Iris pigment epithelial cell (primary cell): ENCODE results near the gene PRKCH.
A peak's percentile ranks its signal among the peaks of the same experiment; 100 is the strongest.

Experiments used
- DNase-seq: peaks from one replicate; pipeline ENCODE4 v3.0.0-alpha.2; 2011; ENCODE audit warnings: low read depth

Gene PRKCH

DNA sequence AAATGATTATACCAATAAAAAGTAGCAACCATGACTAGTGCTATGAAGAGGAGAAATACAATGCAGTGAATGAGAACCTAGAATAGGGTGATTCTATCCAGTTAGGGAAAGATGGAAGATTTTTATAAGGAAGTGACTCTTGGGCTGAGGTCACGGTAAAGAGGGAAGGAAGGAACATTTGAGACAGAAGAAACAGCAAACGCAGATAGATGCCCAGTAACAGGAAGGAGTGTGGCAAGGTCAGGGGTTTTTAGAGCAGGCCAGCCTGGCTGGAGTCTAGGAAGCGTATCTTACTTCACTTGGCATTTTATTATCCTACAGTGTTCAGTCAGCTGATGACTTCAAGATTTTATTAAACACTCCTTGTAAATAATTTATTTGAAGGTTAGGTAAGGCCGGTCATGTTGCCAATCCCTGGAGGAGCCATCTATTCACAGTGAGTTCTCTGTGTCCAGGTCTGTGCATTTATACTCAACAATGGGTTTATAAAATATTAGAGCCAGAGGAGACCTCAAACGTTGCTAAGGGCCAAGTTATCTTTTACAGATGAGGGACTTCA lies 170.6 kb downstream of the PRKCH start:
- DNase-seq = no peak

DNA sequence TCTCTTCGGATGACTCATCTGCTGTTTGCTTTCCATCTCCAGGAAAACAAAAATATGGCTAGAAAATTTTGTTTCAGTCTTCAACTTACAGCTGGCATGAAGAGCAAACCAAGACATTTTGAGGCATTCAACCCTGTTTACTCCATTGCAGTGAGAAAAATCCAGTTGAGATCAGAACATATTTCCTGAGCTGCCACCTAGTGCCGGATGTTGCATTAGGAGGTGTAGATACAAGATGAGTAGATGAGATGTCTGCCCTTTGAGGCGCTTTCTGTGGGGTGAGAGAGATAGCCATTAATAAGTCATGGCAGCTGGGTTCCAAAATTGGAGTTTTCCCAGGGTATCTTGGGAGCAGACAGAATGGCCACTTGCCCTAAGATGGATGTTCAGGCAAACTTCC lies 171.1 kb downstream of the PRKCH start:
- no peak for DNase-seq

DNA sequence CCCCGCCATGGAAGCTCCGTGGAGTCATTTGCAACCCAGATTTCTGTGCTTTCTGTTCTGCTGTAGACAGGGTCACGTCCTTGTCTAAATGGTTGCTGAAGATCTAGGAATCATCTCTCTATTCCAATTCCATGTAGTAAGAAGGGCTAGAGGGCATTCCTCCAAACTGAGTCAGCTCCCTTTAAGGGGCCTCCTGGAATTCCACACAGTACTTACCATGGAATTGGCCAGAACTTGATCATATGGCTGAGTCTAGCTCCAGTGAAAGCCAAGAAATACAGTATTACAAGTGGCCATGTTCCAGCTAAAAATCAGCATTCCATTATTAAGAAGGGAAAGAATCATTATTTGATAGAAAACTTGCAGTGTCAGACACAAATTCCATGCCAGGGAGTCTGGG lies 171.9 kb downstream of the PRKCH start:
- DNase-seq = peak; percentile 81

DNA sequence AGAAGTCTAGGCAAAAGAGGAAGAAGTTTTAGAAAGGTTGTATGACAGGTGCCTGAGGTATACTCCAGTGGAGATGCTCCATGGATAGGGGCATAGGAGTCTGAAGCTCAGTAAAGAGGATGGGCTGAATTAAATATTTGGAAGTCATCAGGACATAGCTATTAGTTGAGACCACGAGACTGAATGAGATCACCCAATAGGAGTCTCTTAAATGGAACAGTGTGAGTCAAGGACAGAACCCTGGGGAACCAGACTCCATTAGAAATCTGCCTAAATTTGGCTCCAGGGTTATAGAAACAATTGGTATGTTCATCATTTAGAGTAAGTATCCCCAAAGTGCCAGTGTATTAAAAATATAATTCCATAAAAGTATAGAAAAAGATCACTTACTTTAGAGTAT lies 172.6 kb downstream of the PRKCH start:
- no peak for DNase-seq

DNA sequence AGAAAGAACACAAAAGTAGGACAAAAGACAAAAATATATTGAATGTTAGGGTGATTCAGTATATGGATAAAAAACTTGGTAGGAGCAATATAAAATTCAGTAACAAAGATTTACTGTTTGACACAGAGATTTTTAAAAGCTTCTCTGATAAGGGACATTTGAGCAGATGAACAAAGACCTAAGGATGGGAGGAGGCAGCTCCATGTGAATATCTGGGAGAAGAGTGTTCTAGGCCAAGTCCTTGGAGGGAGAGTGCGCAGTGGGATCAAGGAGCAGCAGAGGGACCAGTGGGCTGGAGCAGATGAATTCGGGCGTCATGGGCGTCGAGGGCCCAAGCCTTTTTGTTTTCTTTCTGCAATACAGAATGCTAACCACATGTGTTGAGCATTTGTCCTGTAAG lies 174.4 kb downstream of the PRKCH start:
- no peak for DNase-seq

DNA sequence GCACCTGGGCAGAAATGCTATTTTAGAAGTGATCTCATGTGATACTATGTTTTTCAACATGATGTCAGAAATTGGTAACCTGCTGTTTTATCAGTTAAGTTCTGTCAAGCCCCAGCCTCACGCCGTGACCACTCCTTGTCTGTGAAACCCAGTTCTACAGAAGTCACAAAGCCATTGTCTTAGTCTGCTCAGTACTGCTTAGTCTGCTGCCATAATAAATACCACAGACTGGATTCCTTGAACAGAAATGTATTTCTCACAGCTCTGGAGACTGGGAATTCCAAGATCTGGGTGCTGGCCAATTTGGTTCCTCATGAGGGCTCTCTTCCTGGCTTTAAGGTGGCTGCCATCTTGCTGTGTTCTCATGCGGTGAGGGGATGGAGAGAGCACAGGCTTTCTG lies 176.9 kb downstream of the PRKCH start:
- DNase-seq = no peak

DNA sequence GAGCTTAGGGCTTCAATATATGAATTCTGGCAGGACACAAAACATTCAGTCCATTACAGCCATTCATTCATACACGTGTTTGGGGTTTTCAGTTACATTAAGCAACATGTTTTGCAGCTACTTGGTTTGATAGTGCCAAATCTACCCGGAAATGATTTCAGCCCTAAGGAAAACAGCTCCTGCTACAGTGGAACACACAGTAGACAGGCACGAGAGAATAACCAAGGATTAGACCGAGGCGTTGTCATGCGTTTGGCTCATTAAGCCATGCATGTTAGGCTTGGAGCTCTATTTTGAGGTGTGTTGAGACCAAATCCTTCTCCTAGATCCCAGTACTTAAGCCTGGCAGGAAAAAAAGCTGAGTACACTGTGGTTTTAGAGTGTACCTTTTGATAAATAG lies 177.4 kb downstream of the PRKCH start:
- DNase-seq = peak; percentile 96

DNA sequence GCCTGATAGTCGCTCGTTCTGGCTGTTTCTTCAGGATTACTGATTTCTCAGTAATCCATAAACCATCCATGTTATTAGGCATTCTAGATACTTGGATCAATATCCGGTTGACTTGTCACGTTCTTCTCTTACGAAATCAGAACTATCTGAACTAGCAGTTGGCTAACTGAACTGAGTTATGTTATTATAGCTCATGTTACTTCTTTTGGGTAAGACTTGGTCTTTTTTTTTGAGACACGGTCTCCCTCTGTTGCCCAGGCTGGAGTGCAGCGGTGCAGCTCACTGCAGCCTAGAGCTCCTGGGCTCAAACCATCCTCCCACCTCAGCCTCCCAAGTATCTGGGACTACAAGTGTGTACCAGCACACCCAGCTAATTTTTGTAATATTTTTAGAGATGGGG lies 178.6 kb downstream of the PRKCH start:
- DNase-seq = no peak

DNA sequence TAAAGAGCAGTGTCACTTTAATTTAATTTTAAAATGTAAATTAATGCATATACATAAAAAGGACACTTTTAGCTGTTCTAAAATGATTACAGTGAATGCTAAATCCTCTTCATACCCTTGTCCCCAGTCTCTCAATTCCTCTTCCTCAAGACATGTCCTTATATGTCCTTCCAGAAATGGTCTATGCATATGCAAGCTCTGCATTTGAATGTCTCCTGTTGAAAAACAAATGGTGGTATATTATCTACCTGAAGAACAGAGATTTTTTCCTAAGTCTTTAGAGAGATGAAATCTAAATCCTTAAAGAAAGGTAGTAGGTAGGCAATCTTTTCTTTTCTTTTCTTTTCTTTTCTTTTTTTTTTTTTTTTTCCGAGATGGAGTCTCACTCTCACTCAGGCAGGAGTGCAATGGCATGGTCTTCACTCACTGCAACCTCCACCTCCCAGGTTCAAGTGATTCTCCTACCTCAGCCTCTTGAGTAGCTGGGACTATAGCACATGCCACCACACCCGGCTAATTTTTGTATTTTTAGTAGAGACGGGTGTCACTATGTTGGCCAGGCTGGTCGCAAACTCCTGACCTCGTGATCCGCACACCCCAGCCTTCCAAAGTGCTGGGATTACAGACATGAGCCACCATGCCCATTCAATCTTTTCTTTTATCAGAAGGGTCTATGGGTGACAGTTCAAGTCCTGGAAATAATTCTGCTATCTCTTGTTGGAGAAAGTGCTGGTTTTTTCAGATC lies 180.5 kb downstream of the PRKCH start:
- no peak for DNase-seq

DNA sequence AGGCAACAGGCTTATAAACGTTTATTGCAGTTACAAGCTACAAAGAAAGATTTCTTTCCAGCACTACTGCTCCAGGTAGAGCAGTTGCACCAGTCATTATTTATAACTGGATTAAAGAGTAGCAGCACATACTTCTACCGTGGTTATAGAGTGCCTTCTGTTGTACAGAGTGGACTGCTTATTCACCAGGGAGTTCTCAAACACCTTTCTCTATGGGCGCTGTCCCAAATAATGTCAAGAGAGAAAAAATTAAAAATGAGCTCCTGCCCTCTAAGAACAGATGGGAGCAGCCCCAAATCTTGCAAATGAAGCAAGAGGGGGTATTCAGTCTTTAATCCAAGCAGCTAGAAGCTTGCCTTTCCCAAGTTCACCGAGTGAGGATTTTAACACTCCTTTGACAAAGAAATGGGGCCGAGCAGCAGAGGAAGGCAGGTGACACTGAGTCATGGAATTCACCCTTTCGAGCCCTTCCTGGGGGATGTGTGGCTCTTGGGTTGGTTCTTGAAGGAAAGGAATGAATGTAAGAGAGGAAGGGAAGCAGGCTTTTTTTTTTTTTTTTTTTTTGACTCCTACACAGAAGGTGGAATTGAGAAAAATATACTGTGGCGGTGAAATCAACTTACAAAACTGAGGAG lies 181.2 kb downstream of the PRKCH start:
- DNase-seq = no peak

DNA sequence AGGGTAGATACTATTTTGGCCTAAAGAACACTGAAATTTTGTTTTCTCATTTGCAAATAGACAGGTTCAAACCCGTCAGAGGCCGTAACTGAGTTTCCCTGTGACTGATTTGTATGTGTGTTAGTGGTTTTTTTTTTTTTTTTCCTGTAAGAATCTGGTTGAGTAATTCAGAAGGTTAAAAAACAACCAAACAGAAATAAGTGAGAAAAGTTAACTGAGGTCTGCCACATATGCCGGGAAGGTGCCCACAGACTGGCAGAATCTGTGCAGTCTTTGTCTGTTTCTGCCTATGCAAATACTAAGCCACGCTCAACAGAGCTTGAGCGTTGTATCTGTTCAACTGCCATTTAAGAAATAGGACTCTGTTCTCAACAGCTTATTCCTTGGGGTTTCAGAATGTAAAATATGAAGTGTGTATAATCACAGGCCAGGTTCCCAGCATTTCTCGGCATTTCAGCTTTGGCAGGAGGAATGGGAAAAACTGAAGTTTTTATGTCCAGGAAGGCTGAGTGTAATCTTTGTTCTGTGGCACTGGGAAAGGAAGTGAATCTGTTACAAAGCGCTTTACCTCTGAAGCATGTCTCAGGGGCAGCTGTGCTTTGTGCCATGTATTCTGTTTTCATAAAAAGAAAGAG lies 181.9 kb downstream of the PRKCH start:
- no peak for DNase-seq

DNA sequence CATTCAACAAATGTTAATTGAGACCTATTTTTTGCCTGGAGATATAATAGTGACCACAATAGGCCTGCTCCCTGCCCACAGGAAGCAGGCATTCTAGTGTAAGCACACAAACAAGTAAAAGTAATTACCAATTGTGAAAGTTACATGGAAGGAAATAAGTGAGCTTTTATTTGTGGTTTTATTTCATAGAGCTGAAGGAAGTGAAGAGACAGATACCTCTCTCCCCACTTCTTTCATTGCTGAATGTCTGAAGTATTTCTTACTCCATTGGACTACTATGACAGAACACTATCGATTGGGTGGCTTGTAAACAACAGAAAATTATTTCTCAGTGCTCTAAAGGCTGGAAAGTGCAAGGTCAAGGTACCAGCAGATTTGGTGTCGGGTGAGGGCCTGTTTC lies 183.5 kb downstream of the PRKCH start:
- DNase-seq = no peak

DNA sequence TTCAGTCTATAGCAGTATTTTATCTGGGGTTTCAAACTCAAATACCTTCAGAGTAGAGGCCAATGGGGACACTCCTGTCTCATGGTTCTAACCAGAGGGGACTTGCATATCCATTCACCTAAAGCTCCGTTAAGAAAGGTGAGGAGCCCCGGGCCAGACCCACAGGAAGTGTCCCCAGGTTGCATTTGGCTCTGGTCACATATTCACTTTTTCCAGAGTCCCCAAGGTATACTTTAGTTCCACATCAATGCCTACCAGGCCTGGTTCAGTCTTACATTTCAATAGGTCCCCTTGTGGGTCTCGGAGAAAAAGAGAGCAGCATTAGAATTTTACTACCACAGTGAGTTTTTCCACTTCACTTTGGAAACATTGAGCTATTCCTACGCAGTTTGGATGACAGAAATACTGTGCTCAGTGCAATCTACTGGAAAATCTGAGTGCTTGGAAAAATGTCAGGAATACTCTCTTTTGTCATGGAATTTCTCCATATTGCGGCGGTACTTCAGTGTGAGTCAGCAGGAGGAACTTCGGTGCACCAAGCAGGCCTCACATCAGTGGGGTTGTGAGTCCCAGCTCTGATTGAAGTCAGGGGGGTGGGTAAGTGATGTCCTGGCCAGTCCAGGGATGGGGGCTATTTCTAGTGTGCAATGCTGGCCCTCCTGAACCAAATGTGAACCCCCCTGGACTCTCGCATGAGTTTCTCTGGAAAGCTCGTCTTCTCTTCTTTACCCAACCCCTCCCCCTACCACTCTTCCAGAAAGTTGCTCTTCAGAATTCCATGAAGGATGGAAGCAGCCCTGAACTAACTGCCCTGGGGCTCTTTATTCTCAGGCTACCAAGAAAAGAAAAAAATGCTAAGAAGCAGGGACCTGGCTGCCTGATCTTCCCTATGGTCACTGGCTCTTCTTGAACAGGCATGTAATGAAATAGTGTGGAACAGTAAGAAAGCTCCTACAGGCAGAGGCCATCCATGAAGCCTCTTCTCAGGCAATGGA lies 184.7 kb downstream of the PRKCH start:
- no peak for DNase-seq

DNA sequence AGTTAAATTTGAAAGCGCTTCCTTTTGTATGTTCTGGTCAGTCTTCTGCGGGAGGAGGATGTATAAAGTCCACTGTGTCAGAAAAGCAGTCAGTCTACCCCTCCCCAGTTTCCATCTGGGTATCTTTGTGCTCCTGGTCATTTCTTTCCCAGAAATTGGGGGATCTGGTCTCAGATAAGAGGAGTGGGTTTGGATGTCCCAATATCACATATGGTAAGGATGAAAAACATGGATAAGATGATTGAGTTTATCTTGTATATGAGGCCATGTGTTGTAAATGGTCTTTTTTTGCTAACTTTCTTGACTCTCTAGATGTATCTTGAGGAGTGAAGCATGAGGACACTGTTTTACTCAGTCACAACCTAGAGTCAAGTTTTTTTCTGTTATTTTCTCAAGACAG lies 187.1 kb downstream of the PRKCH start:
- no peak for DNase-seq

DNA sequence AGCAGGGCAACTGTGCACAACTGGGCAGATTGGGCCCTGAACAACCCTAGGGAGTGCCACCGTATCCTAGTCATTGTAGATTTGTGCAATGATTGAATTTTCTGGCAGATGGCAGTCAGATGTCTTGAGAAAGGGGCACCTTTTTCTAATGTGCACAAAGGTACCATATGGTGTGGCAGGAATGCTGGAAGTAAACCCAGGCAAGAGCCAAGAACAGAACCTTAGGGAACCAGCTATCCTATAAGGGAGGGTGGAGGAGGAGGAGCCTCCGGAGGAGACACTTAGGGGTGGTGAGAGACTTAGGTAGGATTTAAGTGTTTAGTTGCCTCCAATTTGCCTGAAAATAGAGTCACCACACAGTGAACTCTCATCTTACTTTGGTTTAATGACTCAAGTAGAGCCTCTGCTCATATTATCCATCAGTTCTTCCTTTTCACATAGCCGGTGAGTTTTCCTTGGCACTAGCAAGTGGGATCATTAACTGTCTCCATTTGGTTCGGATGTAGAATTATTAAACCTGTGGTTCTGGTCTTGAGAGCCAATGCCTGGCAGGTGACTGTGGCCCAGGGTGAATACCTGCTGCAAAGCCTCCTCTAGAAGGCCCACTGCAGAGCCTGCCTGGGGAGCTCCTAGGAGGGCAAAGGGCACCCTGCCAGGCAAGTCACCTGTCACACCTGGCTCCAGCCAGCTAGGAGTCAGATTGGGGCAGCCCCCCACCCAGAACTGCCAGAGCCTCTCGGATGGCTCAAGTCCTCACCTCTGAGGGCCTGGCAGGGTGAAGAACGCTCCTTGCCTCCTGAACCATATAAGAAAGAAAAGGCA lies 189.6 kb downstream of the PRKCH start:
- no peak for DNase-seq

DNA sequence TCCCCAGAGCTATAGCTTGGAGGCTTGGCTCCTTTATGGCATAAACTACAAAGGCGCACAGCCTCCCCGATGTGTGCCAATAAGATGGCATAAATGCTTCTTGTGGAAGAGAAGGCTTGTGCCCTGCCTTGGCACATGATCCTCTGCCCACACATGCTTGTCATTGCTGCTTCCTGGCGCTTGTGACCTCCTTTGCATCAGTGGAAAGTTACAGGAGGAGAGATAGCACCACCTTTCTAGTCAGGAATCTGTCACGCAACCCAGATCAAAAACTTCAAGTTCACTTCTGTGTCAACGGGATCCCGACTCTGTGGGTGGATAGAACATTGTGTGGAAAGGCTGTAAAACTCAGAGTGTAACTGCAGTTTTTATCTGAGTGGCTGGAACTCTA lies 190.2 kb downstream of the PRKCH start:
- no peak for DNase-seq

DNA sequence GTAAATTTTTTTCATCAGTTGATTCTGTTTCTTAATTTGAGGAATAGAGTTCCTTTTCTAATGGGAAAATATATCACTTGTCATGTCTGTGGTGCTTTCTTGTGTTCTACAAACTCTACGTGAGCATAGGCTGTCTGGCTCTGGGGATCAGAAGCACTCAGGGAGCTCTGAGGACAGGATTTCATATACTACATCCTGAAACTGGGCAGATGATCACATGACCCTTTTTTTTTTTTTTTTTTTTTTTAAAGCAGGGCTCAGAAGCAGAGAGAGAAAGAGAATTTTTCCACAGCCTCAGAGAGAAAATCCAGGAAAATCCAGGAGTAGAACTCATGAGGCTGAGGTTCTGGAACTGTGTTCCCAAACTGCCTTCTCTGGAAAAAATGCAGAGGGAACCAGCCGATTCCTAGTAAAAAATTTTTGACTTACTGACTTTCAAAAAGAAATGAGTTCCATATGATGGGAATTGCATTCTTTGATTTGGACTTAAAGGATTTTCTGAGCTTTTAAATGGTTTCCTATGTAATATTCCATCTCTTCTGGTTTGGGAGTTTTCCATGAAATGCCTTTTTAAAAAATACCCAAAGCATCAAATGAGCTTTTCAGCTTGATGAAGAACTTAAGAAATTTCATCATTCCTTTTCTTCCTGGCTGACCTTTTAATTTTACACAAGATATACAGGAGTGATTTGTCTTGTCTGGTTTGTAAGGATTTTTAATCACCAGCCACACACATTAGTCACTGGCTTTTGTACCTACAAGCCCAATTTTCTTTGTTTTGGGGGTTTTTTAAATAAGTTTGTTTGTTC lies 190.9 kb downstream of the PRKCH start:
- DNase-seq = peak; percentile 92

DNA sequence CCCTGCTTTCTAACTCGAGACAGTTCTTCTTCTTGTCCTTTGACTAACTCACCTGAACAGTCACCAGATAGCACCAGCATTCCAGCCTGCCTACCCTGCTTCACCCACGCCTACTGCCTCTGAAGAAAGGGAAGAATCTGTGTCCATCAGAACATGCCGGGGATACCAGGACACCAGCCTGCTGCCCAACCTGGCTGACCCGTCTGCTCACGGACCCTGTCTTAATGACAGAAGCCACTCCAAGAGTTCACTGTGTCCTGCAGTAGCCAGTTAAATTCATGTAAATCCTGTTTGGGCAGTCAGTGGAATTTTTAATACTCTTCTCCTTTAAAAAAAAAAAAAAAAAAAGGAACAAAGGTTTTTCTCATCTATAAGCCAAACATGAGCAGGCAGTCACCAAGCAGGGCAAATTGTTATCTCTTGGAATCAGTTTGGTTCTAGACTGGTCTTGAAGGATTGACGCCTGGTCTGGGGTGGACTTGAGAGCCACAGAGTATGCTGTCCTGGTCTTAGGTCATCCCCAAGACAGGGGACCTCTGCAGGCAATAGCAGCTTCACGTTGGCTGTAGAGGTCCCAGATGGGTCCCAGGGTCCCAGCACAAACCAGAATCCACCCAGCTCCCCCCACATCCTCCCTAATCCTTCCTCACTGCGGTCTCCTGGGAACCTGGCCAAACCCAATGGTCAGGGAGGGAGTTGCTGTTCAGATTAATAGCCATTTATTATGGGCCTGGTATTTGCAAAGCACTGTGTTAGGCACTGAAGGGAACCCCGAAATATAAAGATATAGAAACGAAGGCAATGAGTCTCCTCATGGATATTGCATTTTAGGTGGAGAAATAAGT lies 192.8 kb downstream of the PRKCH start:
- DNase-seq = peak; percentile 81

DNA sequence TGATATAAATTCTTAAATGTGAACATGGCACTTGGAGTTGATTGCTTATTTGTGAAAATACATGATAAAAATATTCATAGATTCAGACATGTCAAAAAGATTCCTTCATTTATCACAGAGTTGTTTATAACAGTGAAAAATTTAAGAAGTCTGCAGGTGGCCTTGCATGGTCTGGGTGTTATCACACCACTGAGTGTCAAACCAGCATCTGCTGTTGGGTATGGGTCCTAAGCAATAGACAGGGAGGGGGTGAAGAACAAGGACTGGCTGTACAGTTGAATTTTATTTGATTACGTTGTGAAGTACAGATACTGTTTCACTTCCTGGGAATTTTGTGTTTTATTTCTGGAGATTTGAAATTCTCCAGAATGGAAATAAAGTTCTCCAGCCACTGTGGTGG lies 193.5 kb downstream of the PRKCH start:
- DNase-seq = no peak
